GM23338 (cell line): ENCODE data around the gene RND3. TPM values are rescaled to one million over a fixed set of nuclear protein-coding genes. Genes with fewer than 3 reads are reported as not detected.

ENCODE experiments used
- ATAC-seq: fragments of 200-7000 bp; cut with Tn5 transposase; 3 replicates; pipeline ENCODE4 v1.9.1; 2020
- DNase-seq: peaks from one replicate; pipeline ENCODE4 v3.0.0-alpha.2; 2015; ENCODE audit warnings: low spot score
- H2AFZ ChIP-seq: fragments of 200-600 bp; sonication (generic); 2 replicates; pipeline ENCODE4 v1.8.0; 2016; ENCODE audit warnings: antibody characterized with exemption, mild to moderate bottlenecking, moderate library complexity
- H3F3A ChIP-seq: fragments of 200-600 bp; sonication (generic); replicated peaks from 2 replicates; pipeline ENCODE4 v1.8.0; 2017; ENCODE audit warnings: antibody characterized with exemption, mixed run types, low read depth
- H3K27ac ChIP-seq: fragments of 200-600 bp; sonication (generic); 2 replicates; pipeline ENCODE4 v1.6.1; 2016; ENCODE audit warnings: low read depth
- H3K27me3 ChIP-seq: fragments of 200-600 bp; sonication (generic); 2 replicates; pipeline ENCODE4 v1.8.0; 2016; ENCODE audit warnings: mild to moderate bottlenecking, mixed run types, moderate library complexity; ENCODE audit not compliant: insufficient read depth
- H3K36me3 ChIP-seq: fragments of 200-600 bp; sonication (generic); 2 replicates; pipeline ENCODE4 v1.8.0; 2016; ENCODE audit warnings: mild to moderate bottlenecking; ENCODE audit not compliant: insufficient read depth
- H3K4me1 ChIP-seq: fragments of 200-600 bp; sonication (generic); 2 replicates; pipeline ENCODE4 v1.8.0; 2016; ENCODE audit warnings: mild to moderate bottlenecking, moderate library complexity; ENCODE audit not compliant: insufficient read depth
- H3K4me2 ChIP-seq: fragments of 200-600 bp; sonication (generic); 2 replicates; pipeline ENCODE4 v1.7.1; 2017; ENCODE audit warnings: mixed run types
- H3K4me3 ChIP-seq: fragments of 200-600 bp; sonication (generic); 2 replicates; pipeline ENCODE4 v1.6.1; 2016; ENCODE audit warnings: mixed run types
- H3K79me2 ChIP-seq: fragments of 200-600 bp; sonication (generic); replicated peaks from 2 replicates; pipeline ENCODE4 v1.8.0; 2017; ENCODE audit warnings: mild to moderate bottlenecking; ENCODE audit not compliant: insufficient read depth
- H3K9me2 ChIP-seq: fragments of 200-600 bp; sonication (generic); 2 replicates; pipeline ENCODE4 v1.8.0; 2017; ENCODE audit not compliant: insufficient read depth
- H4K20me1 ChIP-seq: fragments of 200-600 bp; sonication (generic); replicated peaks from 2 replicates; pipeline ENCODE4 v1.8.0; 2017; ENCODE audit warnings: mild to moderate bottlenecking; ENCODE audit not compliant: insufficient read depth
- H3K27ac Mint-ChIP-seq: 2 replicates; pipeline ENCODE4 v1.8.0; 2020; ENCODE audit warnings: inconsistent platforms, mild to moderate bottlenecking, moderate library complexity, mixed read lengths
- H3K27me3 Mint-ChIP-seq: 3 replicates; pipeline ENCODE4 v1.8.0; 2022; ENCODE audit warnings: low read depth, mild to moderate bottlenecking, moderate library complexity, mixed read lengths, inconsistent platforms; ENCODE audit not compliant: insufficient read depth, poor library complexity
- H3K36me3 Mint-ChIP-seq: 3 replicates; pipeline ENCODE4 v1.8.0; 2021; ENCODE audit warnings: low read depth, mild to moderate bottlenecking, inconsistent platforms, moderate library complexity, mixed read lengths
- H3K4me1 Mint-ChIP-seq: 3 replicates; pipeline ENCODE4 v1.8.0; 2020; ENCODE audit warnings: mild to moderate bottlenecking, inconsistent platforms, mixed read lengths
- H3K4me3 Mint-ChIP-seq: 3 replicates; pipeline ENCODE4 v1.8.0; 2021; ENCODE audit warnings: moderate library complexity, mild to moderate bottlenecking, inconsistent platforms, mixed read lengths
- H3K9me3 Mint-ChIP-seq: 3 replicates; pipeline ENCODE4 v1.8.0; 2020; ENCODE audit warnings: moderate library complexity, mild to moderate bottlenecking, inconsistent platforms, mixed read lengths
- CREB1 ChIP-seq: fragments of 250-450 bp; sonication (Bioruptor Pico); IDR thresholded peaks from 2 replicates; pipeline ENCODE4 v1.5.0; 2020; ENCODE audit warnings: low read depth, mild to moderate bottlenecking, moderate library complexity
- EZH2 ChIP-seq: fragments of 200-600 bp; sonication (generic); IDR thresholded peaks from one replicate; pipeline ENCODE4 v1.8.0; 2017; ENCODE audit warnings: antibody characterized with exemption, mild to moderate bottlenecking, low read depth; ENCODE audit not compliant: unreplicated experiment
- EZH2phosphoT487 ChIP-seq: fragments of 200-600 bp; sonication (generic); IDR thresholded peaks from one replicate; pipeline ENCODE4 v1.8.1; 2018; ENCODE audit warnings: antibody characterized with exemption; ENCODE audit not compliant: unreplicated experiment
- JUNB ChIP-seq: IDR thresholded peaks from one replicate; pipeline ENCODE4 v1.6.1; 2016; ENCODE audit warnings: antibody characterized with exemption; ENCODE audit not compliant: unreplicated experiment
- NANOG ChIP-seq: IDR thresholded peaks from 2 replicates; pipeline ENCODE4 v1.6.1; 2016; ENCODE audit warnings: antibody characterized with exemption, borderline replicate concordance
- POLR2AphosphoS5 ChIP-seq: IDR thresholded peaks from 2 replicates; pipeline ENCODE4 v1.6.1; 2016; ENCODE audit warnings: antibody characterized with exemption, low read depth
- STAT1 ChIP-seq: IDR thresholded peaks from one replicate; pipeline ENCODE4 v1.6.1; 2016; ENCODE audit warnings: antibody characterized with exemption; ENCODE audit not compliant: unreplicated experiment
- ZNF114 ChIP-seq: fragments of 250-450 bp; sonication (Bioruptor Pico); IDR thresholded peaks from 2 replicates; pipeline ENCODE4 v1.5.0; 2020; ENCODE audit warnings: mild to moderate bottlenecking, moderate library complexity
- ZNF331 ChIP-seq: fragments of 250-450 bp; sonication (Bioruptor Pico); IDR thresholded peaks from 2 replicates; pipeline ENCODE4 v1.5.0; 2020; ENCODE audit warnings: low read depth, mild to moderate bottlenecking, moderate library complexity
- polyA plus RNA-seq: library from polyadenylated mRNA; unstranded; fragments of >200 nt; fragmentation: Nextera tagmentation; extraction: Ambion mirVana; gene quantifications from 2 replicates; pipeline ENCODE4 v1.2.1, GENCODE V29; 2016
- total RNA-seq: library from RNA; depleted of rRNA; stranded (reverse); fragments of >200 nt; shearing (Covaris generic); gene quantifications from 2 replicates; pipeline ENCODE4 v1.2.3, GENCODE V29; 2014
- TF ChIP-seq, protein P1 (sequence below): IDR thresholded peaks from 2 replicates; pipeline ENCODE4 v1.6.1; 2016; ENCODE audit warnings: antibody characterized with exemption
- TF ChIP-seq, protein P2 (sequence below), 2 experiments: fragments of 200-600 bp in 1 of 2; sonication (generic) in 1 of 2; conservative IDR thresholded peaks; 2 replicates each; pipeline versions ENCODE4 v1.5.1 to v1.6.1; 2016 to 2017; ENCODE audit warnings: antibody characterized with exemption in 2 of 2, low read depth in 2 of 2, mild to moderate bottlenecking in 2 of 2, moderate library complexity in 1 of 2
- TF ChIP-seq, protein P3 (sequence below): IDR thresholded peaks from one replicate; pipeline ENCODE4 v1.6.1; 2018; ENCODE audit warnings: antibody characterized with exemption; ENCODE audit not compliant: unreplicated experiment

RND3 gene
- total and polyA plus RNA-seq, 2 experiments from 2014 or later: 48.2 to 55.3 TPM

GRCh38 chr2:150478200-150478974, 9.1 kb downstream of the RND3 start (continued):
- TF ChIP-seq, protein P1, sequence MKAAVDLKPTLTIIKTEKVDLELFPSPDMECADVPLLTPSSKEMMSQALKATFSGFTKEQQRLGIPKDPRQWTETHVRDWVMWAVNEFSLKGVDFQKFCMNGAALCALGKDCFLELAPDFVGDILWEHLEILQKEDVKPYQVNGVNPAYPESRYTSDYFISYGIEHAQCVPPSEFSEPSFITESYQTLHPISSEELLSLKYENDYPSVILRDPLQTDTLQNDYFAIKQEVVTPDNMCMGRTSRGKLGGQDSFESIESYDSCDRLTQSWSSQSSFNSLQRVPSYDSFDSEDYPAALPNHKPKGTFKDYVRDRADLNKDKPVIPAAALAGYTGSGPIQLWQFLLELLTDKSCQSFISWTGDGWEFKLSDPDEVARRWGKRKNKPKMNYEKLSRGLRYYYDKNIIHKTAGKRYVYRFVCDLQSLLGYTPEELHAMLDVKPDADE: no peak
- no peak for TF ChIP-seq CREB1
- TF ChIP-seq, protein P2, sequence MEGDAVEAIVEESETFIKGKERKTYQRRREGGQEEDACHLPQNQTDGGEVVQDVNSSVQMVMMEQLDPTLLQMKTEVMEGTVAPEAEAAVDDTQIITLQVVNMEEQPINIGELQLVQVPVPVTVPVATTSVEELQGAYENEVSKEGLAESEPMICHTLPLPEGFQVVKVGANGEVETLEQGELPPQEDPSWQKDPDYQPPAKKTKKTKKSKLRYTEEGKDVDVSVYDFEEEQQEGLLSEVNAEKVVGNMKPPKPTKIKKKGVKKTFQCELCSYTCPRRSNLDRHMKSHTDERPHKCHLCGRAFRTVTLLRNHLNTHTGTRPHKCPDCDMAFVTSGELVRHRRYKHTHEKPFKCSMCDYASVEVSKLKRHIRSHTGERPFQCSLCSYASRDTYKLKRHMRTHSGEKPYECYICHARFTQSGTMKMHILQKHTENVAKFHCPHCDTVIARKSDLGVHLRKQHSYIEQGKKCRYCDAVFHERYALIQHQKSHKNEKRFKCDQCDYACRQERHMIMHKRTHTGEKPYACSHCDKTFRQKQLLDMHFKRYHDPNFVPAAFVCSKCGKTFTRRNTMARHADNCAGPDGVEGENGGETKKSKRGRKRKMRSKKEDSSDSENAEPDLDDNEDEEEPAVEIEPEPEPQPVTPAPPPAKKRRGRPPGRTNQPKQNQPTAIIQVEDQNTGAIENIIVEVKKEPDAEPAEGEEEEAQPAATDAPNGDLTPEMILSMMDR (conservative IDR thresholded peaks at IDR 0.05; ENCODE audit: low read depth in 2 of 2): no peak
- TF ChIP-seq ZNF331 (CRISPR knock-in tag): no peak
- no peak for TF ChIP-seq EZH2
- no peak for TF ChIP-seq NANOG
- no peak for TF ChIP-seq JUNB
- TF ChIP-seq, protein P3, sequence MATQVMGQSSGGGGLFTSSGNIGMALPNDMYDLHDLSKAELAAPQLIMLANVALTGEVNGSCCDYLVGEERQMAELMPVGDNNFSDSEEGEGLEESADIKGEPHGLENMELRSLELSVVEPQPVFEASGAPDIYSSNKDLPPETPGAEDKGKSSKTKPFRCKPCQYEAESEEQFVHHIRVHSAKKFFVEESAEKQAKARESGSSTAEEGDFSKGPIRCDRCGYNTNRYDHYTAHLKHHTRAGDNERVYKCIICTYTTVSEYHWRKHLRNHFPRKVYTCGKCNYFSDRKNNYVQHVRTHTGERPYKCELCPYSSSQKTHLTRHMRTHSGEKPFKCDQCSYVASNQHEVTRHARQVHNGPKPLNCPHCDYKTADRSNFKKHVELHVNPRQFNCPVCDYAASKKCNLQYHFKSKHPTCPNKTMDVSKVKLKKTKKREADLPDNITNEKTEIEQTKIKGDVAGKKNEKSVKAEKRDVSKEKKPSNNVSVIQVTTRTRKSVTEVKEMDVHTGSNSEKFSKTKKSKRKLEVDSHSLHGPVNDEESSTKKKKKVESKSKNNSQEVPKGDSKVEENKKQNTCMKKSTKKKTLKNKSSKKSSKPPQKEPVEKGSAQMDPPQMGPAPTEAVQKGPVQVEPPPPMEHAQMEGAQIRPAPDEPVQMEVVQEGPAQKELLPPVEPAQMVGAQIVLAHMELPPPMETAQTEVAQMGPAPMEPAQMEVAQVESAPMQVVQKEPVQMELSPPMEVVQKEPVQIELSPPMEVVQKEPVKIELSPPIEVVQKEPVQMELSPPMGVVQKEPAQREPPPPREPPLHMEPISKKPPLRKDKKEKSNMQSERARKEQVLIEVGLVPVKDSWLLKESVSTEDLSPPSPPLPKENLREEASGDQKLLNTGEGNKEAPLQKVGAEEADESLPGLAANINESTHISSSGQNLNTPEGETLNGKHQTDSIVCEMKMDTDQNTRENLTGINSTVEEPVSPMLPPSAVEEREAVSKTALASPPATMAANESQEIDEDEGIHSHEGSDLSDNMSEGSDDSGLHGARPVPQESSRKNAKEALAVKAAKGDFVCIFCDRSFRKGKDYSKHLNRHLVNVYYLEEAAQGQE: no peak

GRCh38 chr2:150477347-150477746, 10.1 kb downstream of the RND3 start:
- Histone ChIP-seq H3K4me2 (peak overlapping the region; percentile 48), H3K4me1 (peaks cover 56% of the 10 kb centered on the region), H3K27ac (peak overlapping the region; percentile 27; the same call in 1 of the 2 replicates), H3F3A (no peaks in the 10 kb centered on the region; the same call in 1 of the 2 replicates), H2AFZ (no peak overlapping the region), H3K36me3 (peaks cover 50% of the 10 kb centered on the region), H3K79me2 (peaks cover 97% of the 10 kb centered on the region), H4K20me1 (peaks cover 89% of the 10 kb centered on the region), H3K27me3 (no peaks in the 10 kb centered on the region), H3K4me3 (no peak overlapping the region), H3K9me2 (no peaks in the 10 kb centered on the region)
- peaks cover 2% of the 10 kb centered on the region for H3K27me3 Mint-ChIP-seq
- H3K27ac Mint-ChIP-seq: peak overlapping the region; percentile 81
- H3K4me3 Mint-ChIP-seq: peak overlapping the region; percentile 32; the same call in 2 of the 3 replicates
- ATAC-seq: peak; percentile 60
- no peaks in the 10 kb centered on the region for H3K9me3 Mint-ChIP-seq
- no peak for DNase-seq
- peaks cover 70% of the 10 kb centered on the region for H3K4me1 Mint-ChIP-seq
- H3K36me3 Mint-ChIP-seq: peaks cover 79% of the 10 kb centered on the region
- no peak for TF ChIP-seq EZH2
- TF ChIP-seq ZNF114 (CRISPR knock-in tag): no peak
- TF ChIP-seq, protein P2 (conservative IDR thresholded peaks at IDR 0.05; ENCODE audit: low read depth in 2 of 2): no peak
- TF ChIP-seq POLR2AphosphoS5: no peak
- no peak for TF ChIP-seq STAT1
- no peak for TF ChIP-seq NANOG
- TF ChIP-seq, protein P1: no peak
- TF ChIP-seq, protein P3: no peak
- no peak for TF ChIP-seq EZH2phosphoT487
- TF ChIP-seq ZNF331 (CRISPR knock-in tag): no peak
